Testis (tissue), 3 donors: ENCODE results near the gene CDKN3. TPM values are rescaled to one million over a fixed set of nuclear protein-coding genes. Genes with fewer than 3 reads are reported as not detected.

Source experiments
- DNase-seq: peaks from one replicate; pipeline ENCODE4 v3.0.0-alpha.2; 2019
- H3K27ac ChIP-seq, 2 donors: fragments of 200-600 bp; sonication (generic); one replicate each; pipeline ENCODE4 v1.5.1; 2019
- H3K27me3 ChIP-seq: fragments of 200-600 bp; sonication (generic); one replicate; pipeline ENCODE4 v1.5.1; 2019
- H3K36me3 ChIP-seq: fragments of 200-600 bp; sonication (generic); one replicate; pipeline ENCODE4 v1.5.1; 2017; ENCODE audit warnings: low read depth; ENCODE audit errors: missing control alignments
- H3K4me1 ChIP-seq: fragments of 200-600 bp; sonication (generic); one replicate; pipeline ENCODE4 v1.5.1; 2019
- H3K4me3 ChIP-seq, 2 donors: fragments of 200-600 bp; sonication (generic); one replicate each; pipeline ENCODE4 v1.5.1; 2017 to 2019
- H3K9me3 ChIP-seq: fragments of 200-600 bp; sonication (generic); one replicate; pipeline ENCODE4 v1.5.1; 2017
- POLR2A ChIP-seq: fragments of 450-650 bp; IDR thresholded peaks from one replicate; pipeline ENCODE4 v1.6.1; 2017; ENCODE audit warnings: antibody characterized with exemption, mild to moderate bottlenecking, moderate library complexity
- WGBS, 2 donors: methylation state at CpG; one replicate each; pipeline ENCODE4 v1.1.5; 2018; 5-methylcytosine and 5-hydroxymethylcytosine counted together
- intact Hi-C: fragments of 100-400 bp; cut with DNase I; formaldehyde crosslinking; loops from one replicate; pipeline ENCODE4 v1.15.1; 2023; ENCODE audit warnings: low total_unique reads
- polyA plus RNA-seq: library from polyadenylated mRNA; stranded (reverse); fragments of 350-450 nt; fragmentation: Illumina TruSeq; extraction: RNeasy Lipid Tissue Mini Kit (QIAGEN cat#74804); gene quantifications from one replicate; pipeline ENCODE4 v1.2.3, GENCODE V29; 2014; ENCODE audit warnings: low read depth, low replicate concordance; ENCODE audit not compliant: insufficient read depth
- total RNA-seq, 2 donors: library from RNA; depleted of rRNA; stranded (reverse); fragments of >200 nt; gene quantifications; one replicate each; pipeline ENCODE4 v1.2.3, GENCODE V29; 2016
- TF ChIP-seq, protein P1 (sequence below), 3 experiments: fragments of 450-650 bp in 2 of 3; fragments of 200-600 bp in 1 of 3; sonication (generic) in 1 of 3; IDR thresholded peaks; one replicate each; pipeline ENCODE4 v1.5.1; 2016 to 2019; ENCODE audit warnings: antibody characterized with exemption in 3 of 3, mild to moderate bottlenecking in 2 of 3, moderate library complexity in 1 of 3

CDKN3 gene
- total and polyA plus RNA-seq, 3 donors from 2014 or later: 99.0 to 398 (median 160) TPM

DNA sequence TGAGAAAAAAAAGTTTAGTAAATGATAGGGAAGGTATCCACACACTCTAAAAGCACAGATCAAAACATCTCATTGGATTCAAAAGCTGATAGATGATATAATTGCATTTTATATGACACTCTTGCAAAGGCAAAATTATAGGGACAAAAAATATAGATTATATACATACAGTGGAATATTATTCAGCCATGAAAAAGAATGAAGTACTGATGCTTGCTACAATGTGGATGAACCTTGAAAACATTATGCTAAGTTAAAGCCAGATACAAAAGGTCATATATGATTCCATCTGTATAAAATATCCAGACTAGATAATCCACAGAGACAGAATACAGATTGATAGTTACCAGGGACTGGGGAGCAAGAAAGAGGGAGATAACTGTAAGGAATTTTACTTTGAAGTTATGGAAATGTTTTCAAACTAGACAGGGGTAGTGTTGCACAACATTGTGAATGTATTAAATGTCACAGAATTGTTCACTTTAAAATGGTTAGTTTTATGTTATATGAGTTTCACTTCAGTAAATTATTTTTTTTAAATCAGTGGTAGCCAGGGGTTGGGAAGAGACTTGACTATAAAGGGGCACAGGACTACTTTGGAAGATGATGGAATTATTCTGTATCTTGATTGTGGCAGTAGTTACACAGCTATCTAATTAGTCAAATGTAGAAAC, 41.7 kb upstream of the CDKN3 start:
- Histone ChIP-seq H3K4me3 (no peak overlapping the region), H3K9me3 (no peaks in the 10 kb centered on the region), H3K4me1 (peaks cover 10% of the 10 kb centered on the region), H3K36me3 (no peaks in the 10 kb centered on the region), H3K27me3 (no peaks in the 10 kb centered on the region), H3K27ac (no peak overlapping the region)
- no peak for TF ChIP-seq POLR2A
- TF ChIP-seq, protein P1, sequence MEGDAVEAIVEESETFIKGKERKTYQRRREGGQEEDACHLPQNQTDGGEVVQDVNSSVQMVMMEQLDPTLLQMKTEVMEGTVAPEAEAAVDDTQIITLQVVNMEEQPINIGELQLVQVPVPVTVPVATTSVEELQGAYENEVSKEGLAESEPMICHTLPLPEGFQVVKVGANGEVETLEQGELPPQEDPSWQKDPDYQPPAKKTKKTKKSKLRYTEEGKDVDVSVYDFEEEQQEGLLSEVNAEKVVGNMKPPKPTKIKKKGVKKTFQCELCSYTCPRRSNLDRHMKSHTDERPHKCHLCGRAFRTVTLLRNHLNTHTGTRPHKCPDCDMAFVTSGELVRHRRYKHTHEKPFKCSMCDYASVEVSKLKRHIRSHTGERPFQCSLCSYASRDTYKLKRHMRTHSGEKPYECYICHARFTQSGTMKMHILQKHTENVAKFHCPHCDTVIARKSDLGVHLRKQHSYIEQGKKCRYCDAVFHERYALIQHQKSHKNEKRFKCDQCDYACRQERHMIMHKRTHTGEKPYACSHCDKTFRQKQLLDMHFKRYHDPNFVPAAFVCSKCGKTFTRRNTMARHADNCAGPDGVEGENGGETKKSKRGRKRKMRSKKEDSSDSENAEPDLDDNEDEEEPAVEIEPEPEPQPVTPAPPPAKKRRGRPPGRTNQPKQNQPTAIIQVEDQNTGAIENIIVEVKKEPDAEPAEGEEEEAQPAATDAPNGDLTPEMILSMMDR (IDR thresholded peaks at IDR 0.05): no peak
- intact Hi-C loops: no loop called here
- DNase-seq: no peak

DNA sequence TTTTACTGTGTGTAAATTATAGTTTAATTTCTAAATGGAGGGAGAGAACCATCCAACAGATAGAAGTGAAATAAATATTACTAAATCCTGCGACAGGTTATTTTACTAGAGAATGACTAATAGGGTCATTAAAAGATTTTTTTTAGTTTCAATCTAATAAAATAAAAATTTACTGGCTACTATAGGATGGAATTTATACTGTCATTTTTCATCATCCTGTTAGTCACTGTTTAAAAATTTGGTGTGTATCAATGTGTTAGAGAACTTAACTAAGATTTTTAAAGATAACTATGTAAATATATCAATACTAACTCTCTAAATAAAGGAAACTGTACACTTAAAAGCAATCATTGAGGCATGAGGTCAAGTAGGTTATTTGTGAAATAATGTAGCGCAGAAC, 41.1 kb upstream of the CDKN3 start:
- intact Hi-C loops: no loop called here
- Histone ChIP-seq H3K36me3 (no peaks in the 10 kb centered on the region), H3K27ac (no peak overlapping the region), H3K4me1 (peaks cover 7% of the 10 kb centered on the region), H3K27me3 (no peaks in the 10 kb centered on the region), H3K4me3 (no peak overlapping the region), H3K9me3 (no peaks in the 10 kb centered on the region)
- TF ChIP-seq POLR2A: no peak
- TF ChIP-seq, protein P1 (IDR thresholded peaks at IDR 0.05): no peak
- DNase-seq: no peak
- 48 to 50% methylated on average over 2 of the region's 2 CpGs for WGBS, 2 donors

DNA sequence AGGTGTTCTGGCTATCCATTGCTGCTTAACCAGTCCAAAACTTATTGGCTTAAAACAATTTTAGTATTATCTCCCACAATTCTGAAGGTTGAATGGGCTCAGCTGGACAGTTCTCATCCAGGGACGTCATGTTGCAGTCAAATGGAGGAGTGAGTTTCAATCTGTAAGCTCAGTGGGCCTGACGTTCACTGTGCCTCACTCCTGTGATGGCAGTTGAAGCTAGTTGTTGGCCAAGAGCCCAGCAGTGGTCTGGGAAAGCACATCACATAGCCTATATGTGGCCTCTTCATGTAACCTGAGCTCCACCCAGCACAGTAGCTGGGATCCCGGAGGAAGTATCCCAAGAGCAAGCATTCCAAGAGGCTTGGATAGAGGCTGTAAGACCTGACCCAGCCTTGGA, 40.6 kb upstream of the CDKN3 start:
- Histone ChIP-seq H3K9me3 (no peaks in the 10 kb centered on the region), H3K4me3 (no peak overlapping the region), H3K4me1 (peaks cover 7% of the 10 kb centered on the region), H3K36me3 (no peaks in the 10 kb centered on the region), H3K27ac (no peak overlapping the region), H3K27me3 (no peaks in the 10 kb centered on the region)
- intact Hi-C loops: no loop called here
- 49 to 65% methylated on average over 3 of the region's 3 CpGs for WGBS, 2 donors
- DNase-seq: no peak
- TF ChIP-seq, protein P1 (IDR thresholded peaks at IDR 0.05): no peak
- no peak for TF ChIP-seq POLR2A

DNA sequence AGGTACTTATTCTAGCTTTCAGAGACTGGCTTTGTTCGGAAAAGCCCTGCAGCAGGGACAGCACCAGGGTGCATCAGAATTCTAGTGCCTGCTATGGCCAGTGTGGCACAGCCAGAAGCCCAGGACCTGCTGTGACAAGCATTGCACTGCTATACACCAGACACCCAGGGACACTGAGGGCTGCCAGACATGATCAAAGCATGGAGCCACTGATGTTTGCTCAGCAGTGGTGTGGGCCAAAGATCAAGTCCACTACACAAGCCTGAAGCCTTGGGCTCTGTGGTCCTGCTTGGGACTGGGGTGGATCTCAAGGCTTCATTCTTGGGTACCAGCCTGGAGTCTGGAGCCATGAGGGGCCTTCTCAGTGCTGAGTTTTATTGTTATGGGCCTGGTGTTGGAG, 36.1 kb upstream of the CDKN3 start:
- Histone ChIP-seq H3K4me3 (no peak overlapping the region), H3K27ac (no peak overlapping the region), H3K36me3 (no peaks in the 10 kb centered on the region), H3K9me3 (no peaks in the 10 kb centered on the region), H3K4me1 (no peaks in the 10 kb centered on the region), H3K27me3 (no peaks in the 10 kb centered on the region)
- DNase-seq: no peak
- TF ChIP-seq POLR2A: no peak
- TF ChIP-seq, protein P1 (IDR thresholded peaks at IDR 0.05): no peak
- intact Hi-C loops: no loop called here
- WGBS, 2 donors: 96 to 100% methylated on average over 1 of the region's 1 CpG

DNA sequence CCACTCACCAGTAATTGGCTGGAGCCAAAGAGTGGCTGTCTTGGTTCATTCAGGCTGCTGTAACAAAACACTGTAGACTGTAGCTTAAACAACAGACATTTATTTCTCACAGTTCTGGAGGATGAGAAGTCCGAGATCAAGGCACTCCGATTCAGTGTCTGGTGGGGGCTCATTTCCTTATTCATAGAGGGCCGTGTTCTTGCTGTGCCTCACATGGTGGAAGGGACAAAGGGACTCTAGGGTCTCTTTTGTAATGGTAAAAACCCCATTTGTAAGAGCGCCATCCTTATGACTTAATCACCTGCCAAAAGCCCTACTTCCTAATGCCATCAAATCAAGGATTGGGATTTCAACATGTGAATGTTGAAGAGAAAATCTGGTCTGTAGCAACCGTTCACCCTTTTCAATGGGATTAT, 34.7 kb upstream of the CDKN3 start:
- no peaks in the 10 kb centered on the region for H3K4me1 ChIP-seq
- no peaks in the 10 kb centered on the region for H3K9me3 ChIP-seq
- no peaks in the 10 kb centered on the region for H3K27me3 ChIP-seq
- TF ChIP-seq, protein P1 (IDR thresholded peaks at IDR 0.05): no peak
- no peak for TF ChIP-seq POLR2A
- H3K4me3 ChIP-seq: no peak overlapping the region
- no peak for DNase-seq
- intact Hi-C loops: no loop called here
- no peak overlapping the region for H3K27ac ChIP-seq
- no peaks in the 10 kb centered on the region for H3K36me3 ChIP-seq
- WGBS, 2 donors: 93 to 95% methylated on average over 5 of the region's 5 CpGs
